ENCODE results near the gene GUCY2F.

DNA sequence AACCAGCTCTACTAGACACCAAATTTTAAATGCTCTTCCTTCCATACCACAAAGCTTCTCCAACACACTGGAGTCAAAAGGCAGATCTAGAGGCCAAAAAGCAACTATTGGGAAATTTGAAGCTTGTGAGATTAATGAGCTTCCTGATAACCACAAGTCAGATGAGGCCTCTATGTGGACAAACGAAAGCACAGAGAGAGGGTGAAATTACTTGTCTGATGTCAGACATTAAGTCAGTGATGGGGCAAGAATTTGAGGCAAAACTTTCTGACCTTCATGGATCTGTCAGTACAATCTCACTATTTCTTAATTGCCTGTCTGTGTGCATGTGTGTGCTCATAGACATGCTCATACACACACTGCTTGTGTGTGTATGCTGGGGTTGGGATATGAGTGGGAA is 103.6 kb downstream of the GUCY2F start:
- TF ChIP-seq POLR2A (IDR thresholded peaks at IDR 0.05; ENCODE audit: low read depth, low read length) (no peak), POLR2AphosphoS5 (IDR thresholded peaks at IDR 0.05; ENCODE audit: low read depth, low read length) (no peak), TAF1 (IDR thresholded peaks at IDR 0.05; ENCODE audit: low read depth, low read length) (no peak)
